ENCODE results near the gene FLNB. TPM values are rescaled to one million over a fixed set of nuclear protein-coding genes. Genes with fewer than 3 reads are reported as not detected.

Gene FLNB
- polyA plus RNA-seq, 1 of the 3 experiments (the other 2 are of a cell fraction): 127 TPM

GRCh38 chr3:58090351-58090750 is 82.1 kb downstream of the FLNB start:
- Histone ChIP-seq H3K27ac (ENCODE audit: low read depth in 2 of 2, low read length in 1 of 2) (no peak overlapping the region), H3F3A (replicated peaks; ENCODE audit: insufficient read depth) (no peaks in the 10 kb centered on the region), H4K20me1 (ENCODE audit: insufficient read depth) (peaks cover 3% of the 10 kb centered on the region; the same call in 1 of the 2 replicates), H3K36me3 (replicated peaks in 1 of 2; ENCODE audit: control insufficient read depth in 1 of 2, insufficient read depth in 2 of 2, low read length in 1 of 2) (peaks cover 5 to 41% of the 10 kb centered on the region in 2 experiments), H3K27me3 (ENCODE audit: insufficient read depth) (no peaks in the 10 kb centered on the region), H3K9ac (no peak overlapping the region), H3K9me3 (no peaks in the 10 kb centered on the region), H3K4me1 (ENCODE audit: control insufficient read depth in 1 of 2, insufficient read depth in 2 of 2, low read depth in 1 of 2, low read length in 1 of 2) (no peaks in the 10 kb centered on the region), H2AFZ (ENCODE audit: low read depth) (no peak overlapping the region), H3K4me3 (ENCODE audit: low read depth in 2 of 2, low read length in 1 of 2) (no peak overlapping the region), H3K4me2 (no peak overlapping the region), H3K9me2 (no peaks in the 10 kb centered on the region), H3K79me2 (ENCODE audit: insufficient read depth) (peaks cover 93% of the 10 kb centered on the region)
- WGBS (ENCODE audit: low lambda C conversion rate): 90% methylated on average over 5 of the region's 5 CpGs
- CTCF ChIA-PET: no interaction called here
- no peak for DNase-seq
- TF ChIP-seq ELF1 (IDR thresholded peaks at IDR 0.05): no peak
- no peak for TF ChIP-seq TEAD4 (IDR thresholded peaks at IDR 0.05; ENCODE audit: borderline replicate concordance, insufficient read depth)
- TF ChIP-seq FOXJ3 (CRISPR knock-in tag; IDR thresholded peaks at IDR 0.05): no peak
- TF ChIP-seq CHD2 (IDR thresholded peaks at IDR 0.05; ENCODE audit: low read length, partially characterized antibody): no peak
- TF ChIP-seq MAX (IDR thresholded peaks at IDR 0.05; ENCODE audit: low read depth): no peak
- TF ChIP-seq USF1 (IDR thresholded peaks at IDR 0.05; ENCODE audit: borderline replicate concordance, low read depth): no peak
- TF ChIP-seq POLR2AphosphoS5 (IDR thresholded peaks at IDR 0.05; ENCODE audit: low read depth, low read length): no peak
- TF ChIP-seq MXI1 (IDR thresholded peaks at IDR 0.05; ENCODE audit: low read depth, low read length): no peak
- no peak for TF ChIP-seq SMC3 (IDR thresholded peaks at IDR 0.05; ENCODE audit: low read depth, low read length)
- POLR2A ChIA-PET: no interaction called here

GRCh38 chr3:58092521-58092920 is 84.3 kb downstream of the FLNB start:
- H3F3A ChIP-seq (replicated peaks; ENCODE audit: insufficient read depth): no peaks in the 10 kb centered on the region
- no peak for TF ChIP-seq ELF1 (IDR thresholded peaks at IDR 0.05)
- no peak for TF ChIP-seq USF1 (IDR thresholded peaks at IDR 0.05; ENCODE audit: borderline replicate concordance, low read depth)
- TF ChIP-seq FOXM1 (IDR thresholded peaks at IDR 0.05; ENCODE audit: low read depth): no peak
- no peak for TF ChIP-seq RXRA (IDR thresholded peaks at IDR 0.05; ENCODE audit: borderline replicate concordance, low read depth)
- TF ChIP-seq MAX (IDR thresholded peaks at IDR 0.05; ENCODE audit: low read depth): no peak
- TF ChIP-seq JUND (IDR thresholded peaks at IDR 0.05): no peak
- no peak for TF ChIP-seq IRF3 (IDR thresholded peaks at IDR 0.05; ENCODE audit: low read depth, low read length)
- no peak for TF ChIP-seq RAD21 (IDR thresholded peaks at IDR 0.05; ENCODE audit: low read length)
- no peak for TF ChIP-seq SMC3 (IDR thresholded peaks at IDR 0.05; ENCODE audit: low read depth, low read length)
- TF ChIP-seq RFX5 (IDR thresholded peaks at IDR 0.05; ENCODE audit: low read length): no peak
- no peak for TF ChIP-seq EZH2phosphoT487 (IDR thresholded peaks at IDR 0.05; ENCODE audit: borderline replicate concordance, low read depth)
- no peak for TF ChIP-seq NRF1 (IDR thresholded peaks at IDR 0.05; ENCODE audit: low read depth, low read length)
- TF ChIP-seq SIN3A (IDR thresholded peaks at IDR 0.05; ENCODE audit: borderline replicate concordance, low read depth, low read length): no peak
- peaks cover 21 to 52% of the 10 kb centered on the region in 2 experiments for H3K36me3 ChIP-seq (replicated peaks in 1 of 2; ENCODE audit: control insufficient read depth in 1 of 2, insufficient read depth in 2 of 2, low read length in 1 of 2)
- POLR2A ChIA-PET: no interaction called here
- CTCF ChIA-PET: interaction anchor here (0.9 kb wide), 1 partner anchor 120 kb away, joined by 3 read pairs; no protein-coding TSS in a partner anchor
- peaks cover 76% of the 10 kb centered on the region for H3K79me2 ChIP-seq (ENCODE audit: insufficient read depth)
- WGBS (ENCODE audit: low lambda C conversion rate): 93% methylated on average over 4 of the region's 4 CpGs
- H3K27ac ChIP-seq (ENCODE audit: low read depth in 2 of 2, low read length in 1 of 2): no peak overlapping the region
- H3K4me3 ChIP-seq (ENCODE audit: low read depth in 2 of 2, low read length in 1 of 2): no peak overlapping the region
- H3K9ac ChIP-seq: no peak overlapping the region
- no peaks in the 10 kb centered on the region for H3K9me3 ChIP-seq
- peaks cover 3% of the 10 kb centered on the region; the same call in 1 of the 2 replicates for H4K20me1 ChIP-seq (ENCODE audit: insufficient read depth)
- no peak overlapping the region for H2AFZ ChIP-seq (ENCODE audit: low read depth)
- no peak overlapping the region for H3K4me2 ChIP-seq
- H3K4me1 ChIP-seq (ENCODE audit: control insufficient read depth in 1 of 2, insufficient read depth in 2 of 2, low read depth in 1 of 2, low read length in 1 of 2): no peaks in the 10 kb centered on the region
- H3K9me2 ChIP-seq: no peaks in the 10 kb centered on the region
- no peaks in the 10 kb centered on the region for H3K27me3 ChIP-seq (ENCODE audit: insufficient read depth)
- no peak for DNase-seq

Measured in SK-N-SH (cell line).